ENCODE data around the gene NAP1L4.

DNA sequence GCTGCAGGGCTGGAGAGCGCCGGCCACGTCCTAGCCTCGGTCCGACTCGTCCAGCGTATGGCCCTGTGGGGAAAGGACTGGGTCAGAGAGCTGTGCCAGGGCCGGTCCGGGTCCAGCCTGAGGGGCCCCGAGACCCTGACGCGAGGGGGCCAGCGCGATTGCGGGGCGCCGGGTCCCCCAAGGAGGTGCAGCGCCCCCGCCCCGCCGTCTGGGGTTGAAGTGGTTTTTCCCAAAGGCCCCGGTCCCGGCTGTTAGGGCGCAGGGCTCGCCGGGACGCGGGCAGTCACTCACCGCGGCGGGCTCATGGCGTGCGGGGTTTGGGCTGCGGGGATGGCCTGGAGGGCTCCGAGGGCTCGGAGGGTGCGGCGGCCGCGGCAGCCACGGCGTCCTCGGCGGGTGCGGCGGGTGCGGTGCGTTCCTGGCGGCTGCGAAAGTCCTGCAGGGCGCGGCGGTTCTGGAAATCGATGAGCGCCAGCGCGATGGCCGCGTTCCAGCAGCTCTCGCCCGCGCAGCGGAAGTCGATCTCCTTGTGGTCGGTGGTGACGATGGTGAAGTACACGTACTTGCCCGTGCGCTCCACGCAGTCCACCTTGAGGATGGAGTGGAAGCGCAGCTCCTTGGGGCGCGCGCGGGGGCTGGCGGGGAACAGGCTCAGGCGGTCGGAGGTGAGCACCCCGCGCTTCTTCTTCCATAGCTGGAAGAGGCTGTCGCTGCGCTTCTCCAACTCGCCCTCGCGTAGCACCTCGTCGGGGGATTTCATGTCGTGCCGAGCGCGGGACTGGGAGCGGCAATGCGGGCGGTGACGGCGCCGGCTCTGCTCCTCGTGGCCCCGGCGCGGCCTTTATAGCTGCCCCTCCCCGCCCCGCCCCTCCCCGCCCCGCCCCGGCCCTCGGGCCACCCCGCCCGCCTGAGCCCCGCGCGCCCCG is 63.3 kb downstream of the NAP1L4 start, which contains the start of gene PHLDA2:
- TF ChIP-seq, protein P1, sequence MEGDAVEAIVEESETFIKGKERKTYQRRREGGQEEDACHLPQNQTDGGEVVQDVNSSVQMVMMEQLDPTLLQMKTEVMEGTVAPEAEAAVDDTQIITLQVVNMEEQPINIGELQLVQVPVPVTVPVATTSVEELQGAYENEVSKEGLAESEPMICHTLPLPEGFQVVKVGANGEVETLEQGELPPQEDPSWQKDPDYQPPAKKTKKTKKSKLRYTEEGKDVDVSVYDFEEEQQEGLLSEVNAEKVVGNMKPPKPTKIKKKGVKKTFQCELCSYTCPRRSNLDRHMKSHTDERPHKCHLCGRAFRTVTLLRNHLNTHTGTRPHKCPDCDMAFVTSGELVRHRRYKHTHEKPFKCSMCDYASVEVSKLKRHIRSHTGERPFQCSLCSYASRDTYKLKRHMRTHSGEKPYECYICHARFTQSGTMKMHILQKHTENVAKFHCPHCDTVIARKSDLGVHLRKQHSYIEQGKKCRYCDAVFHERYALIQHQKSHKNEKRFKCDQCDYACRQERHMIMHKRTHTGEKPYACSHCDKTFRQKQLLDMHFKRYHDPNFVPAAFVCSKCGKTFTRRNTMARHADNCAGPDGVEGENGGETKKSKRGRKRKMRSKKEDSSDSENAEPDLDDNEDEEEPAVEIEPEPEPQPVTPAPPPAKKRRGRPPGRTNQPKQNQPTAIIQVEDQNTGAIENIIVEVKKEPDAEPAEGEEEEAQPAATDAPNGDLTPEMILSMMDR (IDR thresholded peaks at IDR 0.05), result no peak
- no peak for TF ChIP-seq POLR2A (IDR thresholded peaks at IDR 0.05)
- no peak for TF ChIP-seq EP300 (IDR thresholded peaks at IDR 0.05)
